Heart left ventricle (tissue), 16 donors: ENCODE results near the gene DCAF11. TPM values are rescaled to one million over a fixed set of nuclear protein-coding genes. Genes with fewer than 3 reads are reported as not detected.
A peak's percentile ranks its signal among the peaks of the same experiment; 100 is the strongest.

ENCODE experiments used
- ATAC-seq, 4 donors: fragments of 200-7000 bp; cut with Tn5 transposase; one replicate each; pipeline ENCODE4 v1.9.1; 2020 to 2022; ENCODE audit warnings: moderate library complexity in 4 of 4, mild to moderate bottlenecking in 3 of 4, moderate number of reproducible peaks in 1 of 4
- DNase-seq, 5 donors: peaks; one replicate each; pipeline ENCODE4 v3.0.0-alpha.2; 2020
- H3K27ac ChIP-seq, 12 donors: fragments of 200-600 bp; sonication (generic) in 4 of 12; one replicate each; pipeline versions ENCODE4 v1.5.0 to v1.8.0; 2016 to 2022; ENCODE audit warnings: mild to moderate bottlenecking in 2 of 12
- H3K27me3 ChIP-seq, 9 donors: fragments of 200-600 bp; sonication (generic) in 2 of 9; one replicate each; pipeline versions ENCODE4 v1.5.1 to v1.8.0; 2016 to 2022; ENCODE audit warnings: mild to moderate bottlenecking in 3 of 9
- H3K36me3 ChIP-seq, 9 donors: fragments of 200-600 bp; sonication (generic) in 2 of 9; one replicate each; pipeline versions ENCODE4 v1.5.0 to v1.8.0; 2018 to 2022; ENCODE audit warnings: mild to moderate bottlenecking in 2 of 9
- H3K4me1 ChIP-seq, 12 donors: fragments of 200-600 bp; sonication (generic) in 4 of 12; one replicate each; pipeline versions ENCODE4 v1.5.0 to v1.8.0; 2016 to 2022; ENCODE audit warnings: mild to moderate bottlenecking in 3 of 12
- H3K4me3 ChIP-seq, 12 donors: fragments of 200-600 bp; sonication (generic) in 4 of 12; one replicate each; pipeline versions ENCODE4 v1.5.0 to v1.8.0; 2017 to 2022; ENCODE audit warnings: mild to moderate bottlenecking in 9 of 12, moderate library complexity in 4 of 12
- H3K9me3 ChIP-seq, 12 donors: fragments of 200-600 bp; sonication (generic) in 4 of 12; one replicate each; pipeline versions ENCODE4 v1.5.0 to v1.8.0; 2016 to 2022; ENCODE audit warnings: mild to moderate bottlenecking in 1 of 12
- CTCF ChIP-seq, 12 donors: fragments of 200-600 bp; sonication (generic) in 4 of 12; IDR thresholded peaks; one replicate each; pipeline versions ENCODE4 v1.5.0 to v1.8.0; 2018 to 2022; ENCODE audit warnings: antibody characterized with exemption in 12 of 12, mild to moderate bottlenecking in 5 of 12
- POLR2A ChIP-seq, 2 donors: fragments of 450-650 bp; IDR thresholded peaks; one replicate each; pipeline ENCODE4 v1.6.1; 2017; ENCODE audit warnings: antibody characterized with exemption in 2 of 2, mild to moderate bottlenecking in 2 of 2, moderate library complexity in 2 of 2
- WGBS, 4 donors: extraction: QIAGEN DNeasy Blood & Tissue Kit in 2 of 4; methylation state at CpG; one replicate each; pipeline versions ENCODE4 v1.1.5 to v1.1.7; 2013 to 2018; 5-methylcytosine and 5-hydroxymethylcytosine counted together
- intact Hi-C, 10 donors: fragments of 100-400 bp; cut with DNase I; formaldehyde crosslinking; loops; one replicate each; pipeline versions ENCODE4 v1.11.1 to v1.14.2; 2022
- polyA plus RNA-seq, 2 donors: library from polyadenylated mRNA; stranded (reverse); fragments of 200-250 nt; gene quantifications; one replicate each; pipeline ENCODE4 v1.2.3, GENCODE V29; 2013
- total RNA-seq, 9 donors: library from RNA; depleted of rRNA in 2 of 9; stranded (reverse); fragments of >200 nt in 2 of 9; fragmentation: NEBNext Ultra II Directional in 3 of 9; extraction: Animal tissue kit (Norgen Biotek cat#: 25700) in 3 of 9; gene quantifications; one replicate each; pipeline versions ENCODE4 v1.1.0 to v1.2.4, GENCODE V29; 2016 to 2023
- donor health status: ischemic (EF 13 %, LVEDD 7.1; RV severe dilation, severe dysfunction).
- donor health status: healthy with polysubstance abuse.
- donor health status: DM: no; HTN: yes; CAD: no.
- donor health status: DM: no; HTN: no; CAD: no.
- donor health status: ischemic (EF 25% LVEDD 6.9; RV normal size, moderate dysfunction).
- donor health status: ischemic (EF 25% LVEDD 5.7; RV mildly dilated, moderate dysfunction).
- donor health status: healthy.
- donor health status: DM: yes; HTN: yes; CAD: no.
- donor health status: ischemic (EF 35%, LVEDD 5.7; RV mildly dilated, moderate dysfunction).
- donor health status: nonischemic (EF 11% LVEDD 7.7; RV severe dilation, severe dysfunction).
- donor health status: DM: yes; HTN: yes; CAD: no.
- donor health status: PGD.
- donor health status: ischemic (EF 29% LVEDD 5.4; RV normal size, mild dysfunction).
- donor health status: nonischemic (EF 23%, LVEDD 6.1; RV moderate dilation, normal function).

The DCAF11 gene
- total and polyA plus RNA-seq, 11 donors, result 25.3 to 117 (median 75.0) TPM

GRCh38 chr14:24135584-24135833 is 20.9 kb downstream of the DCAF11 start:
- intact Hi-C loops, result no loop called here
- Histone ChIP-seq H3K36me3 (peaks cover 0 to 31% (median 27%) of the 10 kb centered on the region in 9 donors), H3K9me3 (no peaks in the 10 kb centered on the region), H3K4me3 (peak overlapping the region; percentile 64 to 100 (median 94)), H3K27me3 (no peaks in the 10 kb centered on the region), H3K27ac (peak overlapping the region in 11 of 12 donors; percentile 76 to 99 (median 95)), H3K4me1 (peaks cover 3 to 75% (median 50%) of the 10 kb centered on the region in 12 donors)
- 3 to 6% (median 5%) methylated on average over 9 of the region's 9 CpGs for WGBS, 4 donors
- DNase-seq (no peak), ATAC-seq (no peak)
- no peak for TF ChIP-seq CTCF (IDR thresholded peaks at IDR 0.05)
- no peak for TF ChIP-seq POLR2A (IDR thresholded peaks at IDR 0.05)

GRCh38 chr14:24135834-24136683 is 21.5 kb downstream of the DCAF11 start, which contains the start of gene PSME1:
TSS of gene PSME1 (plus strand) at chr14:24136194. CDS start at chr14:24136263, 69 bp downstream.
- DNase-seq, result peak; percentile 95 to 97 (median 96)
- WGBS, 4 donors, result 0 to 1% (median 0%) methylated on average over 1 to 75 of the region's 75 CpGs
- H3K4me3 ChIP-seq, result peak within 1 kb of the TSS; percentile 64 to 100 (median 94)
- ATAC-seq, result peak; percentile 83 to 94 (median 92)
- H3K27ac ChIP-seq, result peak within 1 kb of the TSS; percentile 67 to 99 (median 94)
- H3K4me1 ChIP-seq, result peaks cover 3 to 75% (median 44%) of the 10 kb centered on the region in 12 donors
- H3K27me3 ChIP-seq, result no peaks in the 10 kb centered on the region
- intact Hi-C loops, result no loop called here
- no peaks in the 10 kb centered on the region for H3K9me3 ChIP-seq
- H3K36me3 ChIP-seq, result peaks cover 0 to 31% (median 27%) of the 10 kb centered on the region in 9 donors
- TF ChIP-seq CTCF (IDR thresholded peaks at IDR 0.05) (peak in 3 of 12 donors; percentile 21 to 26 (median 22)), POLR2A (IDR thresholded peaks at IDR 0.05) (peak in 1 of 2 donors; percentile 79)

GRCh38 chr14:24136684-24137528 is 22.3 kb downstream of the DCAF11 start:
- DNase-seq (no peak), ATAC-seq (no peak)
- Histone ChIP-seq H3K4me3 (peak overlapping the region; percentile 64 to 100 (median 94)), H3K36me3 (peaks cover 0 to 31% (median 27%) of the 10 kb centered on the region in 9 donors), H3K27ac (peak overlapping the region; percentile 67 to 99 (median 94)), H3K9me3 (no peaks in the 10 kb centered on the region), H3K4me1 (peaks cover 3 to 68% (median 40%) of the 10 kb centered on the region in 12 donors), H3K27me3 (no peaks in the 10 kb centered on the region)
- WGBS, 4 donors, result 37 to 44% (median 39%) methylated on average over 13 of the region's 13 CpGs
- TF ChIP-seq CTCF (IDR thresholded peaks at IDR 0.05) (no peak), POLR2A (IDR thresholded peaks at IDR 0.05) (no peak)
- intact Hi-C loops, result no loop called here
